Stimulated activated CD8-positive, alpha-beta memory T cell treated with anti-CD3 and anti-CD28 coated beads, Interleukin-7, amount 100 ng/mL, for 4 hours (primary cell): ENCODE data around the gene BMPR1A.
"Not testable (repeated sequence)": the region's sequence is repeated elsewhere in the genome, so short reads cannot be mapped to it uniquely, and the experiment has no call there.

Experiments
- DNase-seq, 2 donors: peaks; one replicate each; pipeline ENCODE4 v3.0.0-alpha.2; 2020; ENCODE audit warnings: low read depth in 2 of 2

BMPR1A gene

DNA sequence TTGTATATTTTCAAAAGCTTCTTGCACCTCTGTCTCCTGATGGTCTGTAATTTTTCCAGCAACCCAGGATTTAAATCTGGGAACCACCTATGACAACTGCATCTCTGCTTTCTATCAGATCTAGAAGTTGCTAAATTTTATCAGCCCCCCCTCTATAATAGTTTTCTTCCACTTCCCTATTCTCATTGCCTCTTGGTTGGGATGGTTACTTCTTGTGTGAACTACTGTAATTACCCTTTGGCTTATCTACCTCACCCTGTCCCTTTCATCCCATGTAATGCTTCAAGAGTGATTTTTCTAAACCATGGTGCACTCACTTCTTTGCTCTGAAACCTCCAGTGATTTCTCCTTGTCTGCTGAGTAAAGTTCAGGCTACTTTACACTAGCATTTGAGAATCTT lies 92.3 kb downstream of the BMPR1A start:
- no peak for DNase-seq

DNA sequence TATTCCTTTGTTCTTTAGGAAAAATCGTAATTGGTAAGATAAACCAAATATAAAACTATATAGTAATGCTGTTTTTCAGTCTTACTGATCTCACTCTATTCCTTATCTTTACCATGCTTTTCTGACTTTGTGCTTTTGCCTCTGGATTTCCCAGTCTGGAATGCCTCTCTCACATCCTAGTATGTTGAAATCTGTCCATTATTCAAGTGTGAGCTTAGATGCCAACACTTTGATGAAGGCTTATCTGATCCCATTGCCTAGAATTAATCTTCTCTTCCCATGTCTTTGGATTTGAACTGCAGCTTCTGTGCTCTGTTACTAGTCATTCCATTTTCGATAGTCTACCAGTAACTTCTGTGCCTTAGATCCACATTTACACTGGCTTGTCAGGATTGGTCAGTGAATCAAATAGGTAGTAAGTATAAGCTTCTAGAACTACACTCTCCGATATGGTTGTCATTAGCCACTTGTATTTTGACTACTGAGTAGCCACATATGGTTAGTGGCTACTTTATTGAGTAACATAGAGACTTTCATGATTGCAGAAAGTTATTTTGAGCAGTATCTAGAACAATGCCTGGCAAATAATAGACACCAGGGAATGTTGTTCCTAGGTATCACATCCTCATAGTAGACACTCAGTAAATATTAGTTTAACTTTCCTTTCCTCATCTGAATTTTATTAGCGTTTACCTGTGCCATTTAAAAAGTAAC lies 92.9 kb downstream of the BMPR1A start:
- DNase-seq = no peak

DNA sequence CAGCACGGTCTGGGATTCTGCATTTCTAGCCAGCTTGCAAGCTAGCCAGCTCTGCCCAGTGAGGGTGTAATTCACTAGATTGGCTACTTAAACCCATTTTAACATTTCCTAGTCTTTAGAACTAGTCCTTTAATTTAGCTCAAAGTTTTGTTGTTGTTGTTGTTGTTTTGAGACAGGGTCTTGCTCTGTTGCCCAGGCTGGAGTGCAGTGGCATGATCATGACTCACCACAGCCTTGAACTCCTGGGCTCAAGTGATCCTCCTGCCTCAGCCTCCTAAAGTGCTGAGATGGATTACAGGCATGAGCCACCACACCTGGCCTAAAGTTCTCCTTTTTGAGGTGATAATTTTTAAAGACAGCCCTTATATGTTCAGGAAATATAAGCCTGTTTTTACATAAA lies 94.1 kb downstream of the BMPR1A start:
- DNase-seq = no peak

- no peak for DNase-seq
Observed at GRCh38 chr10:86851328-86852207, 95.1 kb downstream of the BMPR1A start.

- DNase-seq = not testable (repeated sequence)
Observed at GRCh38 chr10:86853582-86853981, 97.2 kb downstream of the BMPR1A start.

GRCh38 chr10:86855513-86855912 lies 99.1 kb downstream of the BMPR1A start:
- no peak for DNase-seq

- DNase-seq = no peak
Observed at GRCh38 chr10:86856156-86856555, 99.7 kb downstream of the BMPR1A start.

- no peak for DNase-seq
Observed at GRCh38 chr10:86857128-86857721, 100.8 kb downstream of the BMPR1A start.

DNA sequence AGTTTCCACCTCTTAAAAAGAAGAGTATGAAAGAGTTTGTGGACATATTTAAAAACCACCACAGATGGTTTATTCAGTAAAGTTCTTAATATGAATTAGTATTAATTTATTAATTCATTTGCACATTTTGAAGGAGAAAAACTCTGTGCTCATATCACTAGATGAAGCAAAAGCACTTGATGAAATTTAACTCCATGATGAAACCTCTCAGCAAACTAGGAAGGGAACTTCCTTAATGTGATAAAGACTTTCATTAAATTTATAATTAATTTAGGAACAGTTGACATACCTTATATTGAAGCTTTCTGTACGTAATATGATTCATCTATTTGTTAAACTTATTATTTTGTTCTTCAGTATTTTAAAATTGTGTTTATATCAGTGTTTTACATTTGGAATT lies 101.6 kb downstream of the BMPR1A start:
- DNase-seq = no peak

DNA sequence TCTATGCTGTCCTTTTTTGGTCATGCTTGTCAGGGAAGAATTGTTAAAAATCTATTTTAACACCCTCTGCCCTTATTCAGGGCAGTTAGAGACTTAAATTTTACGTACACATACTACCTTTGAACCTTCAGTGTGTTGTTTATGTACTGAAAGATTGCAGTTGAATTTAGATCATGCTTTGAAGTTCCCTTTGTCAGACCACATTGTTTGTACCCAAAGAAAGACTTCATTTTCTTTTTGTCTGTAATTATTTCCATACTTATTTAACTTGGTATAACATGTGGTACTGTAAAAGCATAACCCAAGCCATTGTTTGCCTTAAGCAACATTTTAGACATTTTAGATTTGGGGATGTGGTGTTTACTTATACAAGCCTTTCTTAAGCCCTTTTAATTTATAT lies 104.9 kb downstream of the BMPR1A start:
- DNase-seq = no peak

DNA sequence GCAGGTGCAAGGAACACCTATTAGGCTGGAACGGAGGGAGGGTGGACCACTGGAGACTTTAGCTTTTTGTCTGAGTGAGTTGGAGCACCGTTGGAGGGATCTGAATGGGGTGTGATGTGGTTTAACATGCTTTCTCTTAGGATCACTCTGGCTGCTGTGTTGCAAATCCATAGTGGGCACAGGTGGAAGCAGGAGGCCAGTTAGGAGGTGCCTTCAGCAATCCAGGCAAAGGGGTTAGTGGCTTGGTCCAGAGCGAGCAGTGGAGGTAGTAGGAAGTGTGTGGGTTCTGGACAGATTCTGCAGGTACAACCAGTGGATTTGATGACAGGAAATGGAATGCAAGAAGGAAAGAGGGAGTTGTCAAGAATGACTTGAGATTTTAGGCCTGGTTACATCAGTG lies 106.0 kb downstream of the BMPR1A start:
- no peak for DNase-seq

DNA sequence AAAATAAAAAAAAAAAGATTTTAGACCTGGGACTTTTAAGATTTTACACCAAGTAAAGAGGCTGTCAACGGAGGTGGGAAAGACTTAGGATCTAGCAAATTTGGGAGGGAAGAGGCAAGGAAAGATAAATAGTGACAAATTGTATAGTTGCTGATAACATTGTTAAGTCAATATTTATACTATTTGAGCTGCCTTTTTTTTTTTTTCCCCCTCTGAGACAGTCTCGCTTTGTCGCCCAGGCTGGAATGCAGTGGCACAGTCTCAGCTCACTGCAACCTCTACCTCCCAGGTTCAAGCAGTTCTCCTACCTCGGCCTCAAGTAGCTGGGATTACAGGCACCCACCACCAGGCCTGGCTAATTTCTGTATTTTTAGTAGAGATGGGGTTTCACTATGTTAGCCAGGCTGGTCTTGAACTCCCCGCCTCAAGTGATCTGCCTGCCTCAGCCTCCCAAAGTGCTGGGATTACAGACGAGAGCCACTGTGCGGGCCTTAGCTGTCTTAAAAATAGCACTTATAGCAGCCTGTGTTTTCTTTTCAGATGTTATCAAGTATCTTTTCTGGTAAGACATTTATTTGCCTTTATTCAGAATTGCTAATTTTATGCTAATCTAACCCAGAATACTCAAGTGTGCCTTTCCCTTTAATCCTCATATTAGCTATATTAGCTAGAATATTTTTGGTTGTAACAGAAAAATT lies 106.5 kb downstream of the BMPR1A start:
- no peak for DNase-seq

DNA sequence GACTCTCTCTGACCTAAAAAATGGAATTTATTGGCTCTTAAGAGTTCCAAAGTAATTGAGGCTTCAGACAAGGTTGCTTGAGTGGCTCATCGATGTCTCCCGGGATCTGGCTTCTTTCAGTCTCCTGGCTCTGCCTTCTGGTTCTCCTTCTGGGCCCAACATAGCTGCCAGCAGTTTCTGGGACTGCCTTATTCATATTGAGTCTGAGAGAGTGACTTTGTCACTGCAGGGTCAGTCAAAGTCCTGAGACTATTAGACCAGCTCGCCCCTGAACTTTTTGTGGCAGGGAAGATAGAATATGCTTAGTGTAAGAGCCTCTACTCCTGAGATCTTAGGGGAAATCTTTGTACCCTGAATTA lies 107.0 kb downstream of the BMPR1A start:
- no peak for DNase-seq

GRCh38 chr10:86865011-86865811 lies 108.8 kb downstream of the BMPR1A start:
- DNase-seq = not testable (repeated sequence)

DNA sequence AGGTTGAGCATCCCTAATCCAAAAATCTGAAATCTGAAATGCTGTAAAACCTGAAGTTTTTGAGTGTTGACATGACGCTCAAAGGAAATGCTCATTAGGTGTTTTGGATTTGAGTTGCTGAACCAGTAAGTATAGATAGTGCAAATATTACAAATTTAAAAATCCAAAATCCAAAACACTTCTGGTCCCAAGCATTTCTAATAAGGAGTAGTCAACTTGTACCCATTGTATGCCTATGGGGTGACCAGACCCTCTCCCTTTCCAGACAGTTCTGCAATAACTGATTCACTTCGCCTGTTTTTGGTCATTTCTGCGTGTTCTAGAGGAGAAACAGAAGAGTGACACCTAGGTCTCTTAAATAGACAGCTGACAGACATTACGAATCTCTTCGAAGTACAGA lies 110.7 kb downstream of the BMPR1A start:
- DNase-seq = no peak

DNA sequence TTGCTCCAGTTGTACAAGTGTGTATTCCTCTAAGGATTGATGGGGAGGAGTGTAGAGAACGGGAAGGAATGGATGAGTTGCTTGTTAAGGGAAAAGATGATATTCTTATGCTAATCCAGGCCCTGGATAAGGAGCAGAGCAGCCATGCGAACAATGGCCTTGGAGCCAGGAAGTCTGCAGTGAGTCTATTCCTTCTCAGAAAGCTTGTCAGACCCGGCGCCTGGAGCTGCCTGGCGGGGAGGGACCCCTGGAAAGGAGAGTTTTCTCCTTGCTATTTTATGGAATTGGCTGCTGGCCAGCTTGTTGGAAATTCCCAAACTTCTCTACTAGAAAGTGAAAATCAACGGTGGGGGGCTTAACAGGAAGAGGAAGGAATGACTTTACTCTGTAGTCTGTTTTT lies 111.9 kb downstream of the BMPR1A start:
- no peak for DNase-seq

DNA sequence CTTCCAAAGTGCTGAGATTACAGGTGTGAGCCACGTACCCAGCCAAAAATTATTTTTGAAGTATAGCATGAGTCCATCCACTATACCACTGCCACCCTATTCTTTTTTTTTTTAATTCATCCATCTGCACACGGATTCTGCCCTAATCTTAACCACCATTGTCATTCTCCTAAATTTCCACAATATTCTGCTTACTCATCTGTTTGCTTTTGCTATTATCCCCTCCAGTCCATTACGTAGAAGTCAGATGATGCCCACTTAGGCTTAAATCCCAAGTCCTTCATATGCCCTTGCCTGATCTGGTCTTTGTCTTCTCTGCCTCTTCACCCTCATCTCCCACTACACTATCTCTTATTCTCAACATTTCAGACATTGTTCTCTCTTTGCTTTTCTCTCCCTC lies 114.3 kb downstream of the BMPR1A start:
- no peak for DNase-seq

DNA sequence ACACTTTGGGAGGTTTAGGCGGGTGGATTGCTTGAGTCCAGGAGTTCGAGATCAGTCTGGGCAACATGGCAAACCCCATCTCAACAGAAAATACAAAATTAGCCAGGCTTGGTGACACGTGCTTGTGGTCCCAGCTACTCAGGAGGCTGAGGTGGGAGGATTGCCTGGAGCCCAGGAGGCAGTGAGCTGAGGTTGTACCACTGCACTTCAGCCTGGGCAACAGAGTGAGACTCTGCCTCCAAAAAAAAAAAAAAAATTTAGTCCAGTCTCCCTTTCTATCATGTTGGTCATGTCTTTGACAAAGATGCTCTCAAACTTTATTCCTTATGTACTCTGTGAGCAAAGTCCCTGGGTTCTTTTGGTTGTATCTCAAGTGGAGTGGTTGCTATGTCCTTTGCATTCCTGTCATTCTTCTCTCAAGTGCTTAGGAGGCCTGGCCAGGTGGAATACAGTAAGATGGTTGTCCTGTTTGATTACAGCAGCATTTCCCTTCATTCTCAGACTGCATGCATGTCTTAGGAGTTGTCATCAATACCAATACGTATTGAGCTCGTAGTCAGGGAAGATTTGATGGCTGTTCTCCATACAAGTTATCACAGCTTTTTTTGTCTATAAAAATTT lies 115.3 kb downstream of the BMPR1A start:
- DNase-seq = no peak

- DNase-seq = no peak
Observed at GRCh38 chr10:86872757-86873156, 116.3 kb downstream of the BMPR1A start.

GRCh38 chr10:86876748-86877147 lies 120.3 kb downstream of the BMPR1A start:
- DNase-seq = no peak
